ENCODE measurements around the gene TRIAP1. TPM values are rescaled to one million over a fixed set of nuclear protein-coding genes. Genes with fewer than 3 reads are reported as not detected.
"Not testable (repeated sequence)": the region's sequence is repeated elsewhere in the genome, so short reads cannot be mapped to it uniquely, and the experiment has no call there.

The TRIAP1 gene
- total RNA-seq, 1 donor from 2014 or later: 12.9 TPM

- DNase-seq (ENCODE audit: low spot score) (peak; percentile 97), ATAC-seq (peak; percentile 98)
- intact Hi-C loops (cut with DNase I): no loop called here
Measured at GRCh38 chr12:120469450-120470149, 23.4 kb upstream of the TRIAP1 start, which contains the start of gene SRSF9. SRSF9 (minus strand) TSS chr12:120469748; CDS start chr12:120469609, 139 bp downstream.

GRCh38 chr12:120468821-120469449 lies 22.8 kb upstream of the TRIAP1 start:
- ATAC-seq: peak; percentile 46
- intact Hi-C loops (cut with DNase I): no loop called here

GRCh38 chr12:120468325-120468820 lies 22.2 kb upstream of the TRIAP1 start:
- peak; percentile 37 for ATAC-seq
- peak; percentile 62 for DNase-seq (ENCODE audit: low spot score)
- intact Hi-C loops (cut with DNase I): no loop called here

More at GRCh38 chr12:120468821-120469449, 22.8 kb upstream of the TRIAP1 start:
- DNase-seq (ENCODE audit: low spot score): peak; percentile 68

GRCh38 chr12:120467439-120467838 lies 21.3 kb upstream of the TRIAP1 start:
- DNase-seq (ENCODE audit: low spot score): no peak
- intact Hi-C loops (cut with DNase I): no loop called here
- no peak for ATAC-seq

- intact Hi-C loops (cut with DNase I): no loop called here
- ATAC-seq: no peak
- DNase-seq (ENCODE audit: low spot score): no peak
Measured at GRCh38 chr12:120466560-120467315, 20.6 kb upstream of the TRIAP1 start.

- intact Hi-C loops (cut with DNase I): no loop called here
- ATAC-seq (no peak), DNase-seq (ENCODE audit: low spot score) (no peak)
Measured at GRCh38 chr12:120465756-120466155, 19.6 kb upstream of the TRIAP1 start.

GRCh38 chr12:120463712-120464111 lies 17.5 kb upstream of the TRIAP1 start:
- DNase-seq (ENCODE audit: low spot score): no peak
- intact Hi-C loops (cut with DNase I): no loop called here
- ATAC-seq: no peak

GRCh38 chr12:120462099-120462640 lies 16.0 kb upstream of the TRIAP1 start:
- intact Hi-C loops (cut with DNase I): no loop called here
- DNase-seq (ENCODE audit: low spot score): no peak
- no peak for ATAC-seq

- intact Hi-C loops (cut with DNase I): no loop called here
- ATAC-seq: no peak
Measured at GRCh38 chr12:120460157-120460556, 14.0 kb upstream of the TRIAP1 start.

GRCh38 chr12:120457133-120457532 lies 10.9 kb upstream of the TRIAP1 start:
- no peak for ATAC-seq
- DNase-seq (ENCODE audit: low spot score): no peak
- intact Hi-C loops (cut with DNase I): no loop called here

More at GRCh38 chr12:120460157-120460556, 14.0 kb upstream of the TRIAP1 start:
- DNase-seq (ENCODE audit: low spot score): no peak

GRCh38 chr12:120455302-120455701 lies 9.1 kb upstream of the TRIAP1 start:
- intact Hi-C loops (cut with DNase I): no loop called here
- DNase-seq (ENCODE audit: low spot score) (no peak), ATAC-seq (no peak)

- intact Hi-C loops (cut with DNase I): no loop called here
- DNase-seq (ENCODE audit: low spot score): no peak
- no peak for ATAC-seq
Measured at GRCh38 chr12:120453977-120454376, 7.8 kb upstream of the TRIAP1 start.

GRCh38 chr12:120453060-120453750 lies 7.0 kb upstream of the TRIAP1 start:
- intact Hi-C loops (cut with DNase I): no loop called here
- DNase-seq (ENCODE audit: low spot score) (no peak), ATAC-seq (no peak)

- intact Hi-C loops (cut with DNase I); ATAC-seq; DNase-seq (ENCODE audit: low spot score): not testable (repeated sequence)
Measured at GRCh38 chr12:120452524-120452923, 6.3 kb upstream of the TRIAP1 start.

GRCh38 chr12:120447992-120448391 lies 1.8 kb upstream of the TRIAP1 start:
- ATAC-seq: no peak
- DNase-seq (ENCODE audit: low spot score): no peak
- intact Hi-C loops (cut with DNase I): no loop called here

- ATAC-seq; DNase-seq (ENCODE audit: low spot score); intact Hi-C loops (cut with DNase I): not testable (repeated sequence)
Measured at GRCh38 chr12:120446844-120447178, 627 bp upstream of the TRIAP1 start.

- ATAC-seq (no peak), DNase-seq (ENCODE audit: low spot score) (no peak)
- intact Hi-C loops (cut with DNase I): no loop called here
Measured at GRCh38 chr12:120444676-120445075, 1.5 kb downstream of the TRIAP1 start.

- intact Hi-C loops (cut with DNase I): no loop called here
- no peak for DNase-seq (ENCODE audit: low spot score)
Measured at GRCh38 chr12:120439646-120440247, 6.4 kb downstream of the TRIAP1 start.

More at GRCh38 chr12:120439646-120440247, 6.4 kb downstream of the TRIAP1 start:
- peak; percentile 21 for ATAC-seq
